Colonic mucosa (tissue), 4 donors: ENCODE results near the gene ENKUR. TPM values are rescaled to one million over a fixed set of nuclear protein-coding genes. Genes with fewer than 3 reads are reported as not detected.
A peak's percentile ranks its signal among the peaks of the same experiment; 100 is the strongest.

Experiments
- DNase-seq: peaks from one replicate; pipeline ENCODE4 v3.0.0-alpha.2; 2020
- H3K27ac ChIP-seq: fragments of 200-600 bp; one replicate; pipeline ENCODE4 v1.8.0; 2021
- H3K27me3 ChIP-seq: fragments of 200-600 bp; one replicate; pipeline ENCODE4 v1.8.0; 2021
- H3K36me3 ChIP-seq: fragments of 200-600 bp; one replicate; pipeline ENCODE4 v1.8.0; 2021
- H3K4me1 ChIP-seq: fragments of 200-600 bp; one replicate; pipeline ENCODE4 v1.8.0; 2021; ENCODE audit warnings: mild to moderate bottlenecking
- H3K4me3 ChIP-seq: fragments of 200-600 bp; one replicate; pipeline ENCODE4 v1.8.0; 2021
- H3K9ac ChIP-seq, 2 donors: one replicate each; pipeline ENCODE4 v1.7.0; 2013; ENCODE audit warnings: control low read depth in 2 of 2, low read depth in 2 of 2, low read length in 2 of 2
- H3K9me3 ChIP-seq: fragments of 200-600 bp; one replicate; pipeline ENCODE4 v1.8.0; 2021
- intact Hi-C: fragments of 100-400 bp; cut with DNase I; formaldehyde crosslinking; loops from one replicate; pipeline ENCODE4 v1.14.1; 2022
- total RNA-seq, 2 donors: library from RNA; stranded (reverse); fragmentation: NEBNext Ultra II Directional in 1 of 2; extraction: Animal tissue kit (Norgen Biotek cat#: 25700) in 1 of 2; gene quantifications; one replicate each; pipeline ENCODE4 v1.2.1, GENCODE V29; 2021
- TF ChIP-seq, protein P1 (sequence below): fragments of 200-600 bp; IDR thresholded peaks from one replicate; pipeline ENCODE4 v1.8.0; 2022; ENCODE audit warnings: antibody characterized with exemption, mild to moderate bottlenecking
- donor health status: healthy.
- donor health status: DM: no; HTN: no; CAD: no.
- donor health status: DM: no; HTN: no; CAD: no.

Gene ENKUR
- total RNA-seq, 2 donors from 2014 or later: 0.20 to 0.48 TPM

DNA sequence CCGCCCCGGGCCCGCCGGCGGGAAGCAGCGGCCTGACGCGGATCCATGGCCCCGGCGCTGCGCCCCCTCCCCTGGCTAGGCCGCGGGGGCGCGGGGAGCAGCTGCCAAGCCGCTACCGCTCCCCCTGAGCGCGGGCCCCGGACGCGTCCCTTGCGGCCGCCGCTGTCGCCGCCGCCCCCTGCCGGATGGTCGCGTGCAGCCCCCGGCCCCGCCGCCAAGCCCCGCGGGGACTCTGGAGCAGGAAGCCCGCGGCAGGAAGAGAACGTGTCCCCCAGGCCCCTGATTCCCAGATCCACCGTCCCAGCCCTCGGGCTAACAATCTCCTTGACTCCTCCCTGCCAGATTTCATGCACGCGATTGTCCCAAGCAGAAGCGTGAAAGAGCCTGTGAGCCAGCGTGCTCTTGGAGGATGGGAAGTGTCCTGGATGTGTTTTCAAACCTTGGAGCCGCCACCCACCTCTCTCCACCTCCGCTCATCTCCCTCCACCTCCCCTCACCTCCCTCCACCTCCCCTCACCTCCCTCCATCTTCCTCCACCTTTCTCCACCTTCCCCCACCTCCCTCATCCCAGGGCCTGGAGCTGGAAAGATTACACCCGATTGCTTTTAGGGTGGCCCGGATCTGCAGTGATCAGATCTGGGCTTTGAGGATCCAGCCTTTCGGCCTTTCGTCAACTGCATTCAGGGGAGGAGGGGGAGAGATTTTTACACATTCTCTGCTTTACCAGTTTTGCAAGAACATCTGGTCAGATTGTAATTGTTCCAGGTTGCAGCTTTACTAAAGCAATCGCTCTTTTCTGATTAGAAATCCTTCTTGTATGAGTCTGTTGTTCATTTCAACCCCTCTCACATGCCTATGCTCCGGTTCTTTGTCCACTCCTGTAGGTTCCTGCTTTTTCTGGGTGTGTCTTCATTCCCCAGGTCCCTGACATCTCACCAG lies 63.0 kb downstream of the ENKUR start:
- Histone ChIP-seq H3K4me3 (peak overlapping the region; percentile 57), H3K36me3 (no peaks in the 10 kb centered on the region), H3K27ac (peak overlapping the region; percentile 66), H3K27me3 (no peaks in the 10 kb centered on the region), H3K9ac (peak overlapping the region; percentile 75 to 79), H3K9me3 (no peaks in the 10 kb centered on the region), H3K4me1 (no peaks in the 10 kb centered on the region)
- TF ChIP-seq, protein P1, sequence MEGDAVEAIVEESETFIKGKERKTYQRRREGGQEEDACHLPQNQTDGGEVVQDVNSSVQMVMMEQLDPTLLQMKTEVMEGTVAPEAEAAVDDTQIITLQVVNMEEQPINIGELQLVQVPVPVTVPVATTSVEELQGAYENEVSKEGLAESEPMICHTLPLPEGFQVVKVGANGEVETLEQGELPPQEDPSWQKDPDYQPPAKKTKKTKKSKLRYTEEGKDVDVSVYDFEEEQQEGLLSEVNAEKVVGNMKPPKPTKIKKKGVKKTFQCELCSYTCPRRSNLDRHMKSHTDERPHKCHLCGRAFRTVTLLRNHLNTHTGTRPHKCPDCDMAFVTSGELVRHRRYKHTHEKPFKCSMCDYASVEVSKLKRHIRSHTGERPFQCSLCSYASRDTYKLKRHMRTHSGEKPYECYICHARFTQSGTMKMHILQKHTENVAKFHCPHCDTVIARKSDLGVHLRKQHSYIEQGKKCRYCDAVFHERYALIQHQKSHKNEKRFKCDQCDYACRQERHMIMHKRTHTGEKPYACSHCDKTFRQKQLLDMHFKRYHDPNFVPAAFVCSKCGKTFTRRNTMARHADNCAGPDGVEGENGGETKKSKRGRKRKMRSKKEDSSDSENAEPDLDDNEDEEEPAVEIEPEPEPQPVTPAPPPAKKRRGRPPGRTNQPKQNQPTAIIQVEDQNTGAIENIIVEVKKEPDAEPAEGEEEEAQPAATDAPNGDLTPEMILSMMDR: peak; percentile 25
- intact Hi-C loops: loop anchor here (5.0 to 10.0 kb wide), 2 partner anchors 228 to 311 kb away; partner anchors contain the start of gene ARHGAP21
- DNase-seq: peak; percentile 53

DNA sequence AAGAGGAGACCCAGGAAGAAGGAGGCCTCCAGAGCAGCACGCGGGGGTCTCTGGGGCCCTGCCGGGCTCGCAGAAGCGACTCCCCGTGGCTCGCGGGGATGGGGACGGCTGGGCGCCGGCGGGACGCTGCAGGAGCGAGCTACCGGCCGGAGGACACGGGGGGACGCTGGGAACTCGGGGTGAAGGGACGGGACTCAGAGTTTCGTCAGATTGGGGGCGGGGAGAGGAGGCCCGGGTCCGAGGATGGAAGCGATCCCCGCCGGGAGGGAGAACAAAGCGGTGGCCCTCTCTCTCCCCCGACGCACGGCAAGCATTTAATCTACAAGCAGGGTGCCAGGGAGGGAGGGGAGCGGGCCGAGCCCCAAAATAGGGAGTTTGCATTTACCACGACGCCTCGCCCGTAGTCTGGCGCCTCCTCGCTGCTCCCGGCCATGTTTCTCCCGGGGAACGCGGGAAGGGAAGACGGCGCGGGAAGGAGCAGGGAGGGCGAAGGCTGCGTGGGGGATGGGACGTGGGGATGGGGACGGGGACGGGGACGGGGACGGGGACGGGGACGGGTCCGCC lies 63.7 kb downstream of the ENKUR start, which contains the start of gene PRTFDC1:
Gene PRTFDC1, minus strand, starts transcription at position 464 of the 564 bp plus-strand sequence. Its CDS starts 31 bp downstream, at position 433.
- Histone ChIP-seq H3K9ac (peak within 1 kb of the TSS; percentile 75 to 79), H3K27me3 (no peaks in the 10 kb centered on the region), H3K4me3 (peak within 1 kb of the TSS; percentile 57), H3K27ac (peak within 1 kb of the TSS; percentile 66), H3K4me1 (no peaks in the 10 kb centered on the region), H3K9me3 (no peaks in the 10 kb centered on the region), H3K36me3 (no peaks in the 10 kb centered on the region)
- intact Hi-C loops: loop anchor here (5.0 to 10.0 kb wide), 2 partner anchors 227 to 310 kb away; partner anchors contain the start of gene ARHGAP21
- TF ChIP-seq, protein P1: no peak
- peak; percentile 69 for DNase-seq

DNA sequence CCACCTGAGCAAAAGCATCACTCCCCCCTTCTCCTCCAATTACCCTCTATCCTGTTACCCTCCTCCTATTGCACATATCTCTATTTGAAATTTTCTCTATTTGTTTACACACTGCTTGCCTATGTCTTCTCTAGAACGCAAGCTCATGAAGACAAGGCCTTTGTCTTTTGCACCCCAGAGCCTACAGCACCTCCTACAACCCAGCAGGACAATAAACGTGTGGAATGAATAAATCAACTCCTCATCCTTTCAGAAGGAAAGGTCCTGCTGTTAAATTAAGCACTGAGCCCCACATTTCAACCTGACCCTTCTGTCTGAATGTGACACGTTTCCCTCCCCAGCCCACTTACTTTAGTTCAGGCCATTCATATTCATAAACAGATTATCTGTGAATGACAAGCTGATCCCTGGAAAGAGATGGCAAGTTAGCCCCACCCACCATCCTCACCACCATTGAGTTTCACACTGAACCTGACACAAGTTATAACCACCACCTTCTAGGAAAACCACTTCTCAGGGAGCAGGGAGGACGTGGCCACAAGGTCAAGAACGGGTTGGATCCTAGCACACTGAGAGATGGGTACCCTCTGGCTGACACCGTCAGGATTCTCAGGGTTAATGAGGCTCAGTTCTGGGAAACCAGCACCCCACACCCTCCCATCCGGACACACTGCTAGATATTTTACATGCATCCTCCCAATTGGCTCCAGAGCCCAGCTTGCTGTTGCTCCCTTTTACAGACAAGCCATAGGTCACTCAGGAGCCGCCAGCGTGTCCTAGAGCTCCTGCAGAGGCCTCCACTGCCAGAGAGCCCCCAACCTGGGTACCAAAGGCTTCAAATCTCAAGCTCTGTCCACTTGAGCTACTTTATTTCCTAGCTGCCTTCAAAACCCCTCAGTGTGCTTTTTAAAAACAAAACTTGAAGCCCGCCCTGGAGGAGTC lies 64.5 kb downstream of the ENKUR start:
- DNase-seq: peak; percentile 73
- no peaks in the 10 kb centered on the region for H3K27me3 ChIP-seq
- H3K4me1 ChIP-seq: no peaks in the 10 kb centered on the region
- TF ChIP-seq, protein P1: no peak
- no peaks in the 10 kb centered on the region for H3K36me3 ChIP-seq
- peak overlapping the region; percentile 73 to 79 for H3K9ac ChIP-seq
- peak overlapping the region; percentile 57 for H3K4me3 ChIP-seq
- peak overlapping the region; percentile 66 for H3K27ac ChIP-seq
- H3K9me3 ChIP-seq: no peaks in the 10 kb centered on the region
- intact Hi-C loops: loop anchor here (5.0 to 10.0 kb wide), 2 partner anchors 227 to 309 kb away; partner anchors contain the start of gene ARHGAP21

DNA sequence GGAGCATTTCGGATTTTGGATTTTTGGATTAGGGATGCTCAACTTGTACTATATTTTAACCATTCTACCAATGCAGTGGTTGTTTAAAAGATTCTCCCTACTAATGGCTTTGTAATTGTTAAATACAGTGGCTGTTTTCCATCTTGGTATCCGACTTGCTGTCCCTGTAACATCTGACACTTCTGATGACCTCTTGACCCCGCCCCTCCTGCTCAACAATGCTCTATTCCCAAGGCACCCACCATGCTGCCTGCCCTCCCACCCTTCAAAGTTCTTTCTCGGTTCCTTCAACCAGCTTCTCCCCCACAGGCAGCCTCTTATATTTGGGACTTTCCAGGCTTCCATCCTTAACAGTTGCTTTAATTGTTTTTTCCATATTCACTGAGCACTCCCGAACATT lies 65.5 kb downstream of the ENKUR start:
- intact Hi-C loops: loop anchor here (5.0 to 10.0 kb wide), 2 partner anchors 226 to 308 kb away; partner anchors contain the start of gene ARHGAP21
- TF ChIP-seq, protein P1: no peak
- H3K27ac ChIP-seq: no peak overlapping the region
- no peak overlapping the region for H3K4me3 ChIP-seq
- H3K9me3 ChIP-seq: no peaks in the 10 kb centered on the region
- no peak overlapping the region for H3K9ac ChIP-seq
- H3K36me3 ChIP-seq: no peaks in the 10 kb centered on the region
- no peaks in the 10 kb centered on the region for H3K4me1 ChIP-seq
- no peak for DNase-seq
- no peaks in the 10 kb centered on the region for H3K27me3 ChIP-seq
